Mucosa of descending colon (tissue), 3 donors: Measurements from ENCODE around the gene USP35. TPM values are rescaled to one million over a fixed set of nuclear protein-coding genes. Genes with fewer than 3 reads are reported as not detected.

Experiments
- ATAC-seq: fragments of 200-7000 bp; cut with Tn5 transposase; one replicate; pipeline ENCODE4 v1.9.1; 2020; ENCODE audit warnings: mild to moderate bottlenecking, moderate library complexity
- DNase-seq, 3 donors: peaks; one replicate each; pipeline ENCODE4 v3.0.0-alpha.2; 2020
- H3K36me3 ChIP-seq: fragments of 200-600 bp; one replicate; pipeline ENCODE4 v1.8.0; 2021; ENCODE audit warnings: low read depth, mild to moderate bottlenecking
- H3K4me1 ChIP-seq: fragments of 200-600 bp; one replicate; pipeline ENCODE4 v1.8.0; 2021; ENCODE audit warnings: low read depth, mild to moderate bottlenecking
- H3K4me3 ChIP-seq: fragments of 200-600 bp; one replicate; pipeline ENCODE4 v1.8.0; 2021; ENCODE audit warnings: mild to moderate bottlenecking
- H3K9me3 ChIP-seq: fragments of 200-600 bp; one replicate; pipeline ENCODE4 v1.8.0; 2021; ENCODE audit warnings: mild to moderate bottlenecking
- CTCF ChIP-seq: fragments of 200-600 bp; IDR thresholded peaks from one replicate; pipeline ENCODE4 v1.8.0; 2022; ENCODE audit warnings: antibody characterized with exemption, mild to moderate bottlenecking
- intact Hi-C, 2 donors: fragments of 100-400 bp; cut with DNase I in 1 of 2; cut with micrococcal nuclease in 1 of 2; formaldehyde crosslinking; loops; one replicate each; pipeline versions ENCODE4 v1.11.0 to v1.11.1; 2022; cut with DNase I, micrococcal nuclease
- total RNA-seq, 3 donors: library from RNA; stranded (reverse); fragmentation: NEBNext Ultra II Directional in 2 of 3; extraction: Animal tissue kit (Norgen Biotek cat#: 25700) in 2 of 3; gene quantifications; one replicate each; pipeline versions ENCODE4 v1.2.1 to v1.2.4, GENCODE V29; 2021 to 2023
- donor health status: DM: no; HTN: no; CAD: no; lungs with moderate emphysema.
- donor health status: DM: no; HTN: no; CAD: no.
- donor health status: DM: no; HTN: yes; CAD: no.

The USP35 gene
- total RNA-seq, 3 donors from 2014 or later: 3.9 to 11.1 (median 4.9) TPM

- no peak for TF ChIP-seq CTCF
- ATAC-seq: no peak
- intact Hi-C loops: no loop called here
These were observed 40.9 kb upstream of the USP35 start for GRCh38 chr11:78147807-78148206.

GRCh38 chr11:78149646-78150045, 39.1 kb upstream of the USP35 start:
- Histone ChIP-seq H3K9me3 (no peaks in the 10 kb centered on the region), H3K4me3 (no peak overlapping the region), H3K4me1 (no peaks in the 10 kb centered on the region), H3K36me3 (no peaks in the 10 kb centered on the region)
- intact Hi-C loops: no loop called here
- ATAC-seq: peak; percentile 21
- no peak for TF ChIP-seq CTCF
- DNase-seq: no peak

More at GRCh38 chr11:78147807-78148206, 40.9 kb upstream of the USP35 start:
- Histone ChIP-seq H3K9me3 (no peaks in the 10 kb centered on the region), H3K36me3 (no peaks in the 10 kb centered on the region), H3K4me3 (no peak overlapping the region), H3K4me1 (no peaks in the 10 kb centered on the region)
- no peak for DNase-seq

- Histone ChIP-seq H3K9me3 (no peaks in the 10 kb centered on the region), H3K36me3 (no peaks in the 10 kb centered on the region), H3K4me3 (no peak overlapping the region), H3K4me1 (no peaks in the 10 kb centered on the region)
- ATAC-seq (no peak), DNase-seq (no peak)
- intact Hi-C loops: no loop called here
- no peak for TF ChIP-seq CTCF
These were observed 38.4 kb upstream of the USP35 start for GRCh38 chr11:78150346-78150745.

- Histone ChIP-seq H3K4me1 (no peaks in the 10 kb centered on the region), H3K36me3 (no peaks in the 10 kb centered on the region), H3K4me3 (no peak overlapping the region), H3K9me3 (no peaks in the 10 kb centered on the region)
- ATAC-seq (no peak), DNase-seq (no peak)
- intact Hi-C loops: no loop called here
- no peak for TF ChIP-seq CTCF
These were observed 38.0 kb upstream of the USP35 start for GRCh38 chr11:78150754-78151153.

- no peak for TF ChIP-seq CTCF
- ATAC-seq: no peak
- Histone ChIP-seq H3K9me3 (no peaks in the 10 kb centered on the region), H3K4me3 (no peak overlapping the region), H3K4me1 (no peaks in the 10 kb centered on the region), H3K36me3 (no peaks in the 10 kb centered on the region)
- DNase-seq: no peak
- intact Hi-C loops: no loop called here
These were observed 36.9 kb upstream of the USP35 start for GRCh38 chr11:78151804-78152203.
